ENCODE measurements around the gene ATP11C. TPM values are rescaled to one million over a fixed set of nuclear protein-coding genes. Genes with fewer than 3 reads are reported as not detected.

ATP11C gene
- total and polyA plus RNA-seq, 2 of the 4 experiments (the other 2 are of a cell fraction), result 19.3 to 40.0 TPM

GRCh38 chrX:139758250-139758649, 174.6 kb downstream of the ATP11C start:
- CTCF ChIA-PET, result no interaction called here
- no peak for ATAC-seq (ENCODE audit: low read depth)

More at GRCh38 chrX:139758250-139758649, 174.6 kb downstream of the ATP11C start:
- no peak overlapping the region for H2AK5ac ChIP-seq (ENCODE audit: low read depth, low read length)
- H3K23ac ChIP-seq (ENCODE audit: low read depth, low read length), result no peak overlapping the region
- no peak for DNase-seq
- H2BK15ac ChIP-seq (ENCODE audit: low read depth, low read length), result no peak overlapping the region
- in situ Hi-C loops (cut with MboI; ENCODE audit: low sequenced_read_pairs) (no loop called here), intact Hi-C loops (cut with micrococcal nuclease) (loop anchor here (2.0 to 5.0 kb wide), 2 partner anchors 174 to 983 kb away; partner anchors contain the start of gene ATP11C), dilution Hi-C loops (cut with HindIII; ENCODE audit: low sequenced_read_pairs, unreplicated experiment) (no loop called here)
- no peak overlapping the region for H3K56ac ChIP-seq (ENCODE audit: extremely low read depth, insufficient read depth, low read length)
- H2BK5ac ChIP-seq (ENCODE audit: low read depth, low read length, poor library complexity, severe bottlenecking), result no peak overlapping the region
- H3K79me1 ChIP-seq (ENCODE audit: low read depth in 1 of 2, low read length in 2 of 2), result no peaks in the 10 kb centered on the region
- no peak overlapping the region for H3K9ac ChIP-seq (ENCODE audit: low read depth, low read length)
- no peak overlapping the region for H2AFZ ChIP-seq (replicated peaks; ENCODE audit: low read length, poor library complexity)
- no peak for TF ChIP-seq RCOR1 (IDR thresholded peaks at IDR 0.05; ENCODE audit: insufficient replicate concordance, low read length)
- no peak for TF ChIP-seq CHD1 (IDR thresholded peaks at IDR 0.05; ENCODE audit: low read depth, low read length)
- TF ChIP-seq, protein P1, sequence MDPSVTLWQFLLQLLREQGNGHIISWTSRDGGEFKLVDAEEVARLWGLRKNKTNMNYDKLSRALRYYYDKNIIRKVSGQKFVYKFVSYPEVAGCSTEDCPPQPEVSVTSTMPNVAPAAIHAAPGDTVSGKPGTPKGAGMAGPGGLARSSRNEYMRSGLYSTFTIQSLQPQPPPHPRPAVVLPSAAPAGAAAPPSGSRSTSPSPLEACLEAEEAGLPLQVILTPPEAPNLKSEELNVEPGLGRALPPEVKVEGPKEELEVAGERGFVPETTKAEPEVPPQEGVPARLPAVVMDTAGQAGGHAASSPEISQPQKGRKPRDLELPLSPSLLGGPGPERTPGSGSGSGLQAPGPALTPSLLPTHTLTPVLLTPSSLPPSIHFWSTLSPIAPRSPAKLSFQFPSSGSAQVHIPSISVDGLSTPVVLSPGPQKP (IDR thresholded peaks at IDR 0.05; ENCODE audit: borderline replicate concordance, low read depth, low read length), result no peak
- no peak for TF ChIP-seq MAZ (IDR thresholded peaks at IDR 0.05; ENCODE audit: borderline replicate concordance, low read depth, low read length)
- TF ChIP-seq BHLHE40 (IDR thresholded peaks at IDR 0.05; ENCODE audit: low read depth, low read length), result no peak
- TF ChIP-seq NFE2L2 (IDR thresholded peaks at IDR 0.05; ENCODE audit: low read depth, low read length), result no peak
- H3K4me3 ChIP-seq (ENCODE audit: insufficient read depth, low read depth, low read length), result no peak overlapping the region
- no peaks in the 10 kb centered on the region for H3K9me1 ChIP-seq (ENCODE audit: insufficient read depth, low read length)
- no peak overlapping the region for H3K4me2 ChIP-seq (ENCODE audit: low read depth, low read length)
- no peak overlapping the region for H2AK9ac ChIP-seq (replicated peaks; ENCODE audit: low read depth, low read length, poor library complexity)
- H3K4ac ChIP-seq (ENCODE audit: low read depth, low read length), result no peak overlapping the region
- no peaks in the 10 kb centered on the region for H3K4me1 ChIP-seq (ENCODE audit: control insufficient read depth, insufficient read depth, low read length)
- H4K5ac ChIP-seq (ENCODE audit: low read depth, low read length), result no peak overlapping the region
- no peak overlapping the region for H3K14ac ChIP-seq (replicated peaks; ENCODE audit: low read depth, low read length)
- no peak overlapping the region for H3K27ac ChIP-seq (ENCODE audit: insufficient read depth, low read length)
- no peaks in the 10 kb centered on the region for H3K9me3 ChIP-seq (ENCODE audit: control insufficient read depth, insufficient read depth, low read length)
- POLR2A ChIA-PET (ENCODE audit: unreplicated experiment), result no interaction called here
- no peak overlapping the region for H4K8ac ChIP-seq (ENCODE audit: low read depth in 2 of 2, low read length in 2 of 2)
- no peak overlapping the region for H2BK20ac ChIP-seq (ENCODE audit: low read depth, low read length)
- no peaks in the 10 kb centered on the region for H4K20me1 ChIP-seq (ENCODE audit: insufficient read depth, low read length)
- H3K36me3 ChIP-seq (ENCODE audit: control insufficient read depth, insufficient read depth, low read length), result no peaks in the 10 kb centered on the region
- WGBS, 2 experiments (ENCODE audit: extremely low coverage in 2 of 2, insufficient read length in 1 of 2), result no CpG with 5 or more reads among the region's 4 CpGs
- BruUV-seq (replicated peaks), result no TSS peak
- no peaks in the 10 kb centered on the region for H3K27me3 ChIP-seq (ENCODE audit: control insufficient read depth, insufficient read depth, low read length)
- H4K91ac ChIP-seq (ENCODE audit: insufficient read depth, low read depth, low read length), result no peak overlapping the region
- H3K18ac ChIP-seq (ENCODE audit: low read depth, low read length), result no peak overlapping the region
- no peak overlapping the region for H2BK120ac ChIP-seq (ENCODE audit: low read depth, low read length)
